ENCODE results near the gene CNOT2. TPM values are rescaled to one million over a fixed set of nuclear protein-coding genes. Genes with fewer than 3 reads are reported as not detected.

CNOT2 gene
- total RNA-seq, 4 donors from 2014 or later = 64.1 to 107 (median 71.6) TPM

- Histone ChIP-seq H3K9me3 (no peaks in the 10 kb centered on the region), H3K27ac (no peak overlapping the region), H3K27me3 (no peaks in the 10 kb centered on the region), H3K4me3 (no peak overlapping the region), H3K36me3 (peaks cover 0 to 4% of the 10 kb centered on the region in 2 donors), H3K4me1 (peaks cover 0 to 9% of the 10 kb centered on the region in 2 donors)
- intact Hi-C loops (cut with DNase I; ENCODE audit: low total_unique reads) = loop anchor here (5.0 to 10.0 kb wide), 2 partner anchors 38 to 75 kb away; partner anchors contain the start of gene CNOT2
- in situ Hi-C loops (cut with MboI; ENCODE audit: low sequenced_read_pairs in 4 of 4) = no loop called here
- ATAC-seq (no peak), DNase-seq (no peak)
- TF ChIP-seq CTCF (IDR thresholded peaks at IDR 0.05 in 4 of 5, conservative IDR thresholded peaks at IDR 0.05 in 1 of 5) = no peak
Measured at GRCh38 chr12:70319605-70320004, 76.4 kb downstream of the CNOT2 start.

- Histone ChIP-seq H3K9me3 (no peaks in the 10 kb centered on the region), H3K27ac (no peak overlapping the region), H3K4me3 (no peak overlapping the region), H3K4me1 (peaks cover 0 to 9% of the 10 kb centered on the region in 2 donors), H3K27me3 (no peaks in the 10 kb centered on the region), H3K36me3 (peaks cover 0 to 4% of the 10 kb centered on the region in 2 donors)
- no peak for DNase-seq
- in situ Hi-C loops (cut with MboI; ENCODE audit: low sequenced_read_pairs in 4 of 4) (no loop called here), intact Hi-C loops (cut with DNase I; ENCODE audit: low total_unique reads) (no loop called here)
- TF ChIP-seq POLR2A (IDR thresholded peaks at IDR 0.05) (no peak), CTCF (IDR thresholded peaks at IDR 0.05 in 4 of 5, conservative IDR thresholded peaks at IDR 0.05 in 1 of 5) (no peak)
- ATAC-seq = no peak
Measured at GRCh38 chr12:70321191-70321590, 78.0 kb downstream of the CNOT2 start.

GRCh38 chr12:70327541-70327940 is 84.3 kb downstream of the CNOT2 start:
- DNase-seq = no peak
- intact Hi-C loops (cut with DNase I; ENCODE audit: low total_unique reads) = no loop called here
- Histone ChIP-seq H3K9me3 (no peaks in the 10 kb centered on the region), H3K27ac (no peak overlapping the region), H3K4me1 (no peaks in the 10 kb centered on the region), H3K27me3 (no peaks in the 10 kb centered on the region), H3K4me3 (no peak overlapping the region), H3K36me3 (no peaks in the 10 kb centered on the region)
- ATAC-seq = no peak
- in situ Hi-C loops (cut with MboI; ENCODE audit: low sequenced_read_pairs in 4 of 4) = no loop called here
- TF ChIP-seq CTCF (IDR thresholded peaks at IDR 0.05 in 4 of 5, conservative IDR thresholded peaks at IDR 0.05 in 1 of 5) (no peak), POLR2A (IDR thresholded peaks at IDR 0.05) (no peak)

- Histone ChIP-seq H3K27ac (no peak overlapping the region), H3K4me1 (no peaks in the 10 kb centered on the region), H3K4me3 (no peak overlapping the region), H3K36me3 (no peaks in the 10 kb centered on the region), H3K9me3 (no peaks in the 10 kb centered on the region), H3K27me3 (no peaks in the 10 kb centered on the region)
- in situ Hi-C loops (cut with MboI; ENCODE audit: low sequenced_read_pairs in 4 of 4) (no loop called here), intact Hi-C loops (cut with DNase I; ENCODE audit: low total_unique reads) (no loop called here)
- ATAC-seq (no peak), DNase-seq (no peak)
- no peak for TF ChIP-seq CTCF (IDR thresholded peaks at IDR 0.05 in 4 of 5, conservative IDR thresholded peaks at IDR 0.05 in 1 of 5)
- no peak for TF ChIP-seq POLR2A (IDR thresholded peaks at IDR 0.05)
Measured at GRCh38 chr12:70329728-70330127, 86.5 kb downstream of the CNOT2 start.

GRCh38 chr12:70330158-70330557 is 86.9 kb downstream of the CNOT2 start:
- ATAC-seq (no peak), DNase-seq (no peak)
- in situ Hi-C loops (cut with MboI; ENCODE audit: low sequenced_read_pairs in 4 of 4) (no loop called here), intact Hi-C loops (cut with DNase I; ENCODE audit: low total_unique reads) (no loop called here)
- TF ChIP-seq POLR2A (IDR thresholded peaks at IDR 0.05) = no peak
- no peak overlapping the region for H3K27ac ChIP-seq
- H3K9me3 ChIP-seq = no peaks in the 10 kb centered on the region
- no peaks in the 10 kb centered on the region for H3K4me1 ChIP-seq
- H3K36me3 ChIP-seq = peaks cover 0 to 1% of the 10 kb centered on the region in 2 donors
- H3K27me3 ChIP-seq = no peaks in the 10 kb centered on the region
- no peak overlapping the region for H3K4me3 ChIP-seq

Measured in gastrocnemius medialis (tissue), 4 donors.